Measurements from ENCODE around the gene GLIS2.

DNA sequence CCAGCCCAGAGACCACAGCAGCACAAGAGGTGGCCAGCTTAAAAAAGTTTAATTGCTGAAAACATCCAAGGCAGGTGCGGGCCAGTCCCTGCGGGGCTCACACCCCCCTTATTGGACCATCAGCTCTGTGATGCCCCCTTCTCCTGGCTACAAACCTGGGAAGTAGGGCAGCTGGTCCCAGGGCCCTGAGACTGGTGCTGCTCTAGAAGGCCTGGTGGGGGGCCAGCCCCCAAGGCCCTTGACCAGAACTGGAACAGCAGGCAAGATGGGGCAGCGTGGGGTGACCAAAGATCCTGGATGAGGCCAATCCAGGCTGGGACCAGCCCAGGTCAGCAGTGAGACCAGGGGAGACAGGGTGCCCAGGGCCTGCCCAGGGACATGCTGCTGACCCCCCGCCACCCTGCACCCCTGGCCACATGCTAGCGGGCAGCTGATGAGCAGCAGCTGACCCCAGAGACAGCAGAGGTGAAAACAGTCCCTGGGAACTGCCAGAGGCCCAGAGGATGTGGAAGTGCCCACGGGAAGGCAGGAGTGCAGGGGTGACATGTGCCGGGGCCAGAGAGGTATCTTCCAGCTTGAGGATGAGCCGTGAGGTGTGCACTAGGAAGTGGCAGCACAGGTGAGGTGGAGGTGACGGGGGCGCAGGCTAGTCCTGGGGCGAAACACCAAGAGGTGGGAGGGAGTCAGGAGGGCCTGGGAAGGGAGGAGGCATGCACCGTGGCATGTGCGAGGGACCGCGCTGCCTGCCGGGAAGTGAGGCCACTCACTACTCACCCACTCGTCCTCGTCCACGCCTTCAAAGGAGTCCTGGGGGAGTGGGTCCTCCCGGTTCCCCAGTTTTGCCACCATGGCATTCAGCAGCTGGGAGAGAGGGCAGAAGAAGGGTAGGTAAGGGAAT is 38.9 kb downstream of the GLIS2 start:
- TF ChIP-seq CTCF (conservative IDR thresholded peaks at IDR 0.05; ENCODE audit: low read length) (no peak), EZH2phosphoT487 (IDR thresholded peaks at IDR 0.05; ENCODE audit: borderline replicate concordance) (no peak)

Data from Loucy (cell line).